GM20000 (cell line): Measurements from ENCODE around the gene PEAK1.
A peak's percentile ranks its signal among the peaks of the same experiment; 100 is the strongest.

ENCODE experiments used
- DNase-seq: peaks from one replicate; pipeline ENCODE4 v3.0.0; 2012; ENCODE audit warnings: low spot score
- CTCF ChIP-seq: IDR thresholded peaks from 2 replicates; pipeline ENCODE4 v1.5.1; 2012; ENCODE audit warnings: mild to moderate bottlenecking, control low read depth; ENCODE audit errors: extremely low read depth, missing control alignments

The PEAK1 gene

GRCh38 chr15:77075528-77075927 lies 344.4 kb downstream of the PEAK1 start:
- no peak for TF ChIP-seq CTCF
- no peak for DNase-seq

GRCh38 chr15:77074350-77074749 lies 345.6 kb downstream of the PEAK1 start:
- TF ChIP-seq CTCF: no peak

GRCh38 chr15:77071305-77072223 lies 348.3 kb downstream of the PEAK1 start:
- DNase-seq: no peak
- no peak for TF ChIP-seq CTCF

More at GRCh38 chr15:77074350-77074749, 345.6 kb downstream of the PEAK1 start:
- no peak for DNase-seq

- DNase-seq: peak; percentile 95
- no peak for TF ChIP-seq CTCF
Measured at GRCh38 chr15:77070495-77071304, 349.2 kb downstream of the PEAK1 start, which contains the start of gene TSPAN3. Gene TSPAN3 (minus strand): TSS chr15:77071109. CDS start chr15:77070954, 155 bp downstream.

- DNase-seq: no peak
- no peak for TF ChIP-seq CTCF
Measured at GRCh38 chr15:77070180-77070494, 349.8 kb downstream of the PEAK1 start.

- no peak for TF ChIP-seq CTCF
- no peak for DNase-seq
Measured at GRCh38 chr15:77069521-77070121, 350.3 kb downstream of the PEAK1 start.
